Stimulated activated CD8-positive, alpha-beta memory T cell treated with anti-CD3 and anti-CD28 coated beads, Interleukin-4, amount 100 ng/mL, for 1 hour (primary cell): Measurements from ENCODE around the gene ACSL3.

ENCODE experiments used
- DNase-seq, 2 donors: peaks; one replicate each; pipeline ENCODE4 v3.0.0-alpha.2; 2020; ENCODE audit warnings: low read depth in 2 of 2, low spot score in 1 of 2

The ACSL3 gene

GRCh38 chr2:222878877-222879603 is 18.2 kb downstream of the ACSL3 start:
- no peak for DNase-seq

- no peak for DNase-seq
These were observed 18.7 kb downstream of the ACSL3 start for GRCh38 chr2:222879604-222879933.

DNA sequence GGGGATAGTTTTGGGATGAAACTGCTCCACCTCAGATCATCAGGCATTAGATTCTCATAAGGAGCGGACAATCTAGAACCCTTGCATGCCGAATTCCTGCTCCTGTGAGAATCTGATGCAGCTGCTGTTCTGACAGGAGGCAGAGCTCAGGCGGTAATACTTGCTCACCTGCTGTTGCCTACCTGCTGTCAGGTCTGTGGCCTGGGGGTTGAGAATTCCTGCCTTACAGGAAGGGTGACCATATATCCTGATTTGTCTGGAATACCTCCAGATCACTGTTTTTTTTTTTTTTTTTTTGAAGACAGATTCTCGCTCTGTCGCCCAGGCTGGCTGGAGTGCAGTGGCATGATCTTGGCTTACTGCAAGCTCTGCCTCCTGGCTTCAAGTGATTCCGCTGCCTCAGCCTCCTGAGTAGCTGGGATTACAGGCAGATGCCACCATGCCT is 21.7 kb downstream of the ACSL3 start:
- no peak for DNase-seq

DNA sequence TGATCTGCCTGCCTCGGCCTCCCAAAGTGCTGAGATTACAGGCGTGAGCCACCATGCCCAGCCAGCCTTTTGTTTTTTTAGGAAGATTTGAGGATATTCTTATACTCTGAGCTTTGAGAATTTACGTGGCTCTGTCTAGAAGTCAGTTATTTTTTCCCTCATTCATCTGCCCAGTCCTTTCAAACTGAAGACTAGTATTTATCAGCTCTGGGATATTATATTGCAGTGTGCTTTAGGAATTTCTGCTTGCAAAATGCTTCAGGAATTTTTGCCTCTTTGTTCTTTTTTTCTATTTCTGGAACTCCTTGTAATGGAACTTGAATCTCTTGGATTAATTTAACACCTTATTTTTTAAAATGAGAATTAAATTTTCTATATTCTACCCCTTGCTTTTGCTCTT is 22.6 kb downstream of the ACSL3 start:
- no peak for DNase-seq

DNA sequence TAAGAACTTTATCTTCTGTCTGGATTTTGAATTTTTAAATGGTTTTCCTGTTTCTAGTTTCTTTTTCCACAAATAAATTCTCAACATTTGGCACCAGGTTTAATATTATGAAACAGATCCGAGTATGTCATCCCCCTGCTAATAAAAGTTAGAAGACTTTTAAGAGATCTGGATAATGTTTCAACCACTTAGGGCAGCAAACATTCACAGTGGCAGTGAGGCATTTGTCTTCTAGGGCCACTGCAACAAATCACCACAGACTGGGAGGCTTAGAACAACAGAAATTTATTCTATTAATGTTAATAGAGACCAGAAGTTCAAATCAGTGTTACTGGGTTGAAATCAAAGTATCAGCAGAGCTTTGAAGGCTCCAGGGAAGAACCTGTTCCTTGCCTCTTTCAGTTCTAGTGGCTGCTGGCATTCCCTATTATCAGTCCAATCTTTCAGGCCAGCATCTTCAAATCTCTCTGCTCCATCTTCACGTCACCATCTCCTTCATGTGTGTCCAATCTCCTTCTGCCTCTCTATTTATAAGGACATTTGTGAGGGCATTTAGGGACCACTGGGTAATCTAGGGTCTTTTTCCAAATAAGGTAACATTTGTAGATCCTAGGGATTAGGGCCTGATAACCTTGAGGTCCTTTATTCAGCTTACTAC is 23.4 kb downstream of the ACSL3 start:
- DNase-seq = no peak

GRCh38 chr2:222884805-222885424 is 24.1 kb downstream of the ACSL3 start:
- DNase-seq = no peak

GRCh38 chr2:222887124-222887523 is 26.3 kb downstream of the ACSL3 start:
- no peak for DNase-seq

DNA sequence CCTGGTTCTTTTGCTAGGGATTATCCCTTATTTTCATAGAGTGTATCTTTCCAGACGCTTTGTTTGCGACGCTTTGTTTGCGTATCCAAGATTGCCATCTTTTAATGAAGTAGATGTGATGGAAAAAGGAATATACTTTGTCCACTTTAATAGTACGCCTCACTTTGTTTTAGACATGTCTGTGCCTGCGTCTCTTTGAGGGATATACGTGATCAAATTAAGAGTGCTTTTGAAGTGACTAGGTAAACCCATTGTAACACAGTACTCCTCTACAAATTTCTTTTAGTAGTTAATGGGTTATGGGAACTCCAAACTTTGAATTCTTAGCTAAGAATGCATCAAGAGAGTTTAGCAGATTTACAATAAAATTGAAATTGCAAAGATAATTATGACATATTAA is 27.9 kb downstream of the ACSL3 start:
- no peak for DNase-seq

GRCh38 chr2:222891890-222892289 is 31.1 kb downstream of the ACSL3 start:
- DNase-seq = no peak

DNA sequence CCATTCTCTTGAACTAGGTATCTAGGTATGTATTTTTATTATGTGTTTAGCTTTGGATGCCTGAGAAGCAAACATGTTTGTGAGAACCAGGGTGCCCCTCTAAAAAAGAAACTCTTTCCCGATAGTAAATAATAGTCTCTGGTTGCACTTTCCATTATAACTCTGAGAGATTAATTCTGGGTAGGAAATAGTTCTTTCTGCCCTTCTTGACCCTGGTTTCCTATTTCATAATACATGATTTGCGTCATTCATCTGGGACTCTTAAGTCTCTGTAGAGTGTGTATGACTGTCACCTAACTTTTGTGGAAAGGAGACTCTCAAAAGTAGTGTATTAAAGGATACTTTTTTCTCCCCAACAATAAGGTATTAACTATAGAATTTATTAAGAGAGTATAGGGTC is 31.5 kb downstream of the ACSL3 start:
- no peak for DNase-seq

DNA sequence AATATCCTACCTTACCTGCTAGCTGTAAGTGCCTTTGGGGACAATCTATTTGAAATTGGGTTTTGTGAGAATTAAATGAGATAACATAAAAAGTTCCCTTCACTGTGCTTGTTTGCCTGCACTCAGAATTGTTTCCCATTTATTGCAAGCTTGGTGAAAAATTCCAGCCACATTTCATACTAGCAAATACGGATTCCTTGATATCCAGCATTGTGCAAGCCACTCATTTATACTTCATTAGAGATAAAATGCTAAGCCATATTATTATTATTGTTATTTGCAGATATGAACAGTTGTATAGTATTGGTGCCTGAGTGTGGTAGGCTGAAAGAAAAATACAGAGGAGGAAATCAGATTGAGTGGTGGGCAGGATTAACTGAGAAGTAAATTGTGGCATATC is 31.9 kb downstream of the ACSL3 start:
- DNase-seq = no peak

DNA sequence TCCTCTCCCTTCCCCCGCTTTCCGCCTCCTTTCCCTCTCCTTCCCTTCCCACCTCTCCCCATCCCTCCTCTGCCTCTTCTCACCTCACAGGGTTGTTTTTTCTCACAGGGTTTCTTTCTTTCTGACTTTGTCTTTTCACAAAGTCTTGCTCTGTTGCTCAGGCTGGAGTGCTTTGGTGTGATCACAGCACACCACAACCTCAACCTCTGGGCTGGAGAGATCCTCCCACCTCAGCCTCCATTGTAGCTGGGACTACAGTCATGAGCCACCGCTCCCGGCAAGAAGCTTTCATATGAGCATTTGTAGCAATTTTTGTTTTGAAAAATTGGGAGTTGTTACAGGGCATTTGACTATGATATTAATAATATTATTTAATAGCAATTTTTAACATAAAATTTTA is 32.9 kb downstream of the ACSL3 start:
- no peak for DNase-seq

GRCh38 chr2:222895144-222895543 is 34.3 kb downstream of the ACSL3 start:
- DNase-seq = no peak

DNA sequence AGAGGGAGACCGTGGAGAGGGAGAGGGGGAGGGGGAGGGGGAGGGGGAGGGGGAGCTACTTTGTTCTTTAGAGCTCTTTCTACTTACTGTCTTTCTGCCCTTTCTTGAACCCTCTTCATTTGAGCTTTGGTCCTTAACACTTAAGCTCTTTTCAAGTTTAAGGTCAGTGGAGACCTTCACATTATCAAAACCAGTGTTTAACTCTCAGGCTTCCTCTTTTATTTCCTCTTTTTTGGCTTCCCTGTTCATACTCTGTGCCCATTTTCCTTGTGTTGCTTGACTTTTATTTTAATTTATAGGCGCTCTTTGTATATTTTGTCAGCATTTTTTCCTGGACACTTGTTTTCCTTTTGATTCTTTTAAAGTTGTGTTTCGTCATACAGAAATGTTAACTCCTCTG is 37.1 kb downstream of the ACSL3 start:
- no peak for DNase-seq

GRCh38 chr2:222899413-222900181 is 38.8 kb downstream of the ACSL3 start:
- no peak for DNase-seq

- DNase-seq = no peak
These were observed 39.5 kb downstream of the ACSL3 start for GRCh38 chr2:222900354-222900753.

GRCh38 chr2:222902660-222903059 is 41.8 kb downstream of the ACSL3 start:
- no peak for DNase-seq

DNA sequence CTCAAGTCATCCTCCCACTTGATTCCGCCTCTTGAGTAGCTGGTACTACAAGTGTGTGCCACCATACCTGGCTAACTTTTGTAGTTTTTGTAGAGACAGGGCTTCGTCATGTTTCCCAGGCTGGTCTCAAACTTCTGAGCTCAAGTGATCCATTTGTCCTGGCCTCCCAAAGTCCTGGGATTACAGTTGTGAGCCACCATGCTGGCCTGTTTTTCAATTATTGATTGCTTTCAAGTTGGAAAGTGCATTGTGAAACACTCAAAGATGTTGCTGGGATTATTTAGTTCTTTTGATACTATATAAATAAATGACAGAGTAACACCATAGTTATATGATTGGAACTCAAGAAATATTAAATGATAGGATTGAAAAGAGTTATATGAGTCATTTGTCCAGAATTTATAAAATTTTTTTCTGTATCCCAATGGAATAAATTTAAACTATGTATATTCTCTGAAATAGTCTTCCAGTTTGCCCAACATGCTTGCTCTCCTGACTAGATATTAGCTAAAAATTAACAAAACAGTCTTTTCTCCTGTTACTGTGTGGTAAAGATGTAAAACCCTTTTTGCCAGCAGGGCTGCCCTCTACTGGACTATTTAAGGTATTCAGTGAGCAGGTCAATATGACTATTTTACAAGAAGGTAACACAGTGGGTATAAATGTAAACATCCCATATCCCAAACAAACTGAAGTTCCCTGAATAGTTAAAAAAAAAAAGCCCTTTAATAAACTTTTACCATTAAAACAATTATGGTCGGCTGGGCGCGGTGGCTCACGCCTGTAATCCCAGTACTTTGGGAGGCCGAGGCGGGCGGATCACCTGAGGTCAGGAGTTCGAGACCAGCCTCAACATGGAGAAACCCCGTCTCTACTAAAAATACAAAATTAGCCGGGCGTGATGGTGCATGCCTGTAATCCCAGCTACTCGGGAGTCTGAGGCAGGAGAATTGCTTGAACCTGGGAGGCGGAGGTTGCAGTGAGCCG is 42.7 kb downstream of the ACSL3 start:
- no peak for DNase-seq

DNA sequence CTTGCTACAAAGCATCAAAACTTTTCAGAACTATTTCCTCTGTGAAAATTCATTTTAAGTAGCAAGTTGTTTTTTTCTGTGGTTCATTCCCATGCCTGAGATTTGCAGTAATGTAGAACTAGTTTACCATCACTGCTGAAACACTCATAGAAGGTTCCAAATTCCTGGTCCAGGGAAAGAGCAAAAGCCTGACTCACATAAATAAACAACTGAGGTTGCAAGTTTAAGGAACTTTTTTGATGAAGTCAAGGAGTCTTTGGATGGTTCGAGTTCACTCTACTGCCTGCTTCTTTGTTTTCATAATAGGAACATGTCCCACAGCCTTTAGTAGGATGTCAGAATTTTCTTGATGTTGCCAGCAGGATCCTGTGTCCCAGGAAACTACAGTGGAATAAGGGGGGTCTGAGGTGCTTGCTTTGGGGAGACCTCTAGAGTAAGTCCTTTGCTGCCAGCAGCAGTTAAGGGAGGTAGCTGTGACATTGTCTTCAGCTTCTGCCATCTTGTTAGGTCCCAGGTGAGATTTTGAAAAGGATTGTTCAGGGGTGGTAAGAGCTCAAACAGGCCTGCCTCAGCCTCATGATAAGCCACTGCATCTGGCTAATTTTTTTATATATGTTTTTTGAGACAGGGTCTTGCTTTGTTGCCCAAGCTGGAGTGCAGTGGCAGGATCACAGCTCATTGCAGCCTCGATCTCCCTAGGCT is 43.9 kb downstream of the ACSL3 start:
- DNase-seq = no peak

GRCh38 chr2:222907048-222907447 is 46.2 kb downstream of the ACSL3 start:
- no peak for DNase-seq
